ENCODE measurements around the gene STRBP. TPM values are rescaled to one million over a fixed set of nuclear protein-coding genes. Genes with fewer than 3 reads are reported as not detected.

The STRBP gene
- total RNA-seq, 1 donor from 2014 or later = 45.4 TPM

GRCh38 chr9:123176949-123177348 lies 91.4 kb downstream of the STRBP start:
- TF ChIP-seq, protein P1, sequence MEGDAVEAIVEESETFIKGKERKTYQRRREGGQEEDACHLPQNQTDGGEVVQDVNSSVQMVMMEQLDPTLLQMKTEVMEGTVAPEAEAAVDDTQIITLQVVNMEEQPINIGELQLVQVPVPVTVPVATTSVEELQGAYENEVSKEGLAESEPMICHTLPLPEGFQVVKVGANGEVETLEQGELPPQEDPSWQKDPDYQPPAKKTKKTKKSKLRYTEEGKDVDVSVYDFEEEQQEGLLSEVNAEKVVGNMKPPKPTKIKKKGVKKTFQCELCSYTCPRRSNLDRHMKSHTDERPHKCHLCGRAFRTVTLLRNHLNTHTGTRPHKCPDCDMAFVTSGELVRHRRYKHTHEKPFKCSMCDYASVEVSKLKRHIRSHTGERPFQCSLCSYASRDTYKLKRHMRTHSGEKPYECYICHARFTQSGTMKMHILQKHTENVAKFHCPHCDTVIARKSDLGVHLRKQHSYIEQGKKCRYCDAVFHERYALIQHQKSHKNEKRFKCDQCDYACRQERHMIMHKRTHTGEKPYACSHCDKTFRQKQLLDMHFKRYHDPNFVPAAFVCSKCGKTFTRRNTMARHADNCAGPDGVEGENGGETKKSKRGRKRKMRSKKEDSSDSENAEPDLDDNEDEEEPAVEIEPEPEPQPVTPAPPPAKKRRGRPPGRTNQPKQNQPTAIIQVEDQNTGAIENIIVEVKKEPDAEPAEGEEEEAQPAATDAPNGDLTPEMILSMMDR (IDR thresholded peaks at IDR 0.05; ENCODE audit: unreplicated experiment) = no peak
- H3K27me3 Mint-ChIP-seq (ENCODE audit: unreplicated experiment) = peaks cover 2% of the 10 kb centered on the region
- H3K36me3 Mint-ChIP-seq (ENCODE audit: low read depth, unreplicated experiment) = no peaks in the 10 kb centered on the region
- H3K4me3 Mint-ChIP-seq (ENCODE audit: unreplicated experiment) = no peak overlapping the region
- DNase-seq (ENCODE audit: low spot score) = no peak
- no peaks in the 10 kb centered on the region for H3K4me1 Mint-ChIP-seq (ENCODE audit: unreplicated experiment)
- H3K9me3 Mint-ChIP-seq (ENCODE audit: unreplicated experiment) = no peaks in the 10 kb centered on the region
- H3K27ac Mint-ChIP-seq (ENCODE audit: unreplicated experiment) = no peak overlapping the region

DNA sequence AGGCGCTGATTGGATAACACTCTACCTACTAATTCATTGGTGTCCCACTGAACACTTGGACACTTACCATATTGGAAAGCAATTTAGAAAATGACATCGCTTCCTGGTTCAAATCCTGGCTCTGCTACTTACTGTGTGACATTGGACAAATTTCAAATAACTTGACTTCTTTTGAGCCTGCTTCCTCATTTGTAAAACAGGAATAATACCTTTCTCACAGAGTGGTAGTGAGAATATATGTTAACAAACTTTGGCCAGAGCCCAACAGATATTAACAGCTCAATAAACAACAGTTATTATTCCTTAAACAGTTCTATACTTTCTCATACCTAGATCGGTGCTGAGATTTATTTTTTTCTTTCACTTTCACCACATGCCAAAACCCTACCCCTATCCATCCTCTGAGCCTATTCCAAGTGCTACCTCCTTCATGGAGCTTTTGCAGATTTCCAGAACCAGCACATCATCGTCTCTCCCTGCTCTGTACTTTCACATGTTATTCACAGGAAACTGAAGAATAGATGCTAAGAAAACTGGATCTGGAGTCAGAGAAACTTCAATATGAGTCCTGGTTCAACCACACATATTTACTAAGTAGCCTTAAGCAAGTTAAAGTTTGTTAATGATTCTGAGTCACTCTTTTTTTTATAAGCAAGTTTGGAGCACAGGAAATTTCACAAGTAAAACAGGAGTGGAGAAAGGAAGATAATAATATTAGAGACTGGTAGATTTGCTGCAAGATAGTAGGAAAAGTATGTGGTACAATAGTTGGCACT lies 92.3 kb downstream of the STRBP start:
- no peak overlapping the region for H3K27ac Mint-ChIP-seq (ENCODE audit: unreplicated experiment)
- no peaks in the 10 kb centered on the region for H3K4me1 Mint-ChIP-seq (ENCODE audit: unreplicated experiment)
- H3K36me3 Mint-ChIP-seq (ENCODE audit: low read depth, unreplicated experiment) = no peaks in the 10 kb centered on the region
- peaks cover 2% of the 10 kb centered on the region for H3K27me3 Mint-ChIP-seq (ENCODE audit: unreplicated experiment)
- no peaks in the 10 kb centered on the region for H3K9me3 Mint-ChIP-seq (ENCODE audit: unreplicated experiment)
- TF ChIP-seq, protein P1 (IDR thresholded peaks at IDR 0.05; ENCODE audit: unreplicated experiment) = no peak
- no peak for DNase-seq (ENCODE audit: low spot score)
- no peak overlapping the region for H3K4me3 Mint-ChIP-seq (ENCODE audit: unreplicated experiment)

DNA sequence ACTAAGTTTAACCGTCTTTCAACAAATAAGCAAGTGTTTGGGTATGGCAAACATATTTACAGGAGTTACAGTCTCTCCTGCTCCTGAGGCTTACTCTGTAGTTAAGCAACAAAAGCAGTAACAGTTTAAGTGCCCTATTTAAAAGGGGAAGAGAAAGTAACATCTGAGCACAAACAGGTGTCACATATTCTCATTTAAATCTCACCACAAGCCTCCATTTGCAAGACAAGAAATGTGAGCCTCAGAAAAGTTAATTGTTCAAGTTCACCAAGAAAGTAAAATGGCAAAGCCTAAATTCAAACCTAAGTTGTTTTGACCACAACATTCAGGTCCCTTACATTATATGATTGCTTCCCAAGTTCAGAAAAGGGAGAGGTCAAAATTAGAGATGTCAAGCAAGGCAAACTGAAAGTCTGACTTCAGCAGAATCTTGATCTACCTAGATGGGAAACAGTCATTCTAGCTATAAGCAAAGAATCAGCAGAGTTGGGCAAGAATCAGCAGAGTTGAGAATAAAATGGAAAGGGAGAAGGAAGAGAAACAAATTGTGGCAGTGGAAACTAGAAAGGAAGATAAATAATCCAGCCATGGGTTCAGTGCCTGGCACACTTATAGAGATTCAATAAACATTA lies 93.4 kb downstream of the STRBP start:
- H3K4me1 Mint-ChIP-seq (ENCODE audit: unreplicated experiment) = peaks cover under 1% of the 10 kb centered on the region
- TF ChIP-seq, protein P1 (IDR thresholded peaks at IDR 0.05; ENCODE audit: unreplicated experiment) = no peak
- no peak overlapping the region for H3K27ac Mint-ChIP-seq (ENCODE audit: unreplicated experiment)
- no peaks in the 10 kb centered on the region for H3K36me3 Mint-ChIP-seq (ENCODE audit: low read depth, unreplicated experiment)
- no peak for DNase-seq (ENCODE audit: low spot score)
- H3K9me3 Mint-ChIP-seq (ENCODE audit: unreplicated experiment) = no peaks in the 10 kb centered on the region
- no peak overlapping the region for H3K4me3 Mint-ChIP-seq (ENCODE audit: unreplicated experiment)
- peaks cover 2% of the 10 kb centered on the region for H3K27me3 Mint-ChIP-seq (ENCODE audit: unreplicated experiment)

GRCh38 chr9:123174079-123174478 lies 94.3 kb downstream of the STRBP start:
- Mint-ChIP-seq H3K27me3 (ENCODE audit: unreplicated experiment) (peaks cover 2% of the 10 kb centered on the region), H3K9me3 (ENCODE audit: unreplicated experiment) (no peaks in the 10 kb centered on the region), H3K4me1 (ENCODE audit: unreplicated experiment) (peaks cover 3% of the 10 kb centered on the region), H3K4me3 (ENCODE audit: unreplicated experiment) (no peak overlapping the region), H3K36me3 (ENCODE audit: low read depth, unreplicated experiment) (no peaks in the 10 kb centered on the region), H3K27ac (ENCODE audit: unreplicated experiment) (no peak overlapping the region)
- no peak for DNase-seq (ENCODE audit: low spot score)
- TF ChIP-seq, protein P1 (IDR thresholded peaks at IDR 0.05; ENCODE audit: unreplicated experiment) = no peak

DNA sequence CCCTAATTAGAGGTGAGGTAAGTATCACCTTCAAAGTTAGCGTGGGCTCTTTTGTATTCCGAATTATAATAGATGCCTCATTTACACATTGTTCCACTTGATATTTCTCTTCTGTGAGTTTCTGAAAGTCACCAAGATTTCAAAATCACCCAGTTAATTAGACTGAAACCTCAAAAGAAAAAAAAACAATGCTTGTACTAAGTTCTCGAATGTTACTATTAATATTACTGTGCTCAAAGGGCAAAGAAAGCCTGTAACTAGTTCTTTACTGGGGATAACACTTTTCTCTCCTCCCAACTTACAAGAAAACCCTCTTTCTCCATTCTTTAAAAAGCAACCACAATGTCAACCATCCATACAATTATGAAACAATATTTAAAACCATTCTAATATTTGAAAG lies 98.5 kb downstream of the STRBP start:
- H3K9me3 Mint-ChIP-seq (ENCODE audit: unreplicated experiment) = no peaks in the 10 kb centered on the region
- H3K27me3 Mint-ChIP-seq (ENCODE audit: unreplicated experiment) = peaks cover 5% of the 10 kb centered on the region
- H3K36me3 Mint-ChIP-seq (ENCODE audit: low read depth, unreplicated experiment) = no peaks in the 10 kb centered on the region
- no peak for DNase-seq (ENCODE audit: low spot score)
- H3K4me1 Mint-ChIP-seq (ENCODE audit: unreplicated experiment) = peaks cover 15% of the 10 kb centered on the region
- TF ChIP-seq, protein P1 (IDR thresholded peaks at IDR 0.05; ENCODE audit: unreplicated experiment) = no peak
- H3K4me3 Mint-ChIP-seq (ENCODE audit: unreplicated experiment) = no peak overlapping the region
- no peak overlapping the region for H3K27ac Mint-ChIP-seq (ENCODE audit: unreplicated experiment)
